Cardiac fibroblast (primary cell): ENCODE results near the gene ADCY10.

Experiments
- DNase-seq, 2 donors: peaks; one replicate each; pipeline versions ENCODE4 v3.0.0 to v3.0.0-alpha.2; 2010; ENCODE audit warnings: low read depth in 2 of 2
- H3K4me3 ChIP-seq, 2 donors: replicated peaks in 1 of 2; 1 replicate in 1 of 2; 2 replicates in 1 of 2; pipeline ENCODE4 v1.5.1; 2011; ENCODE audit warnings: low read depth in 2 of 2, low read length in 2 of 2, mild to moderate bottlenecking in 2 of 2, moderate library complexity in 1 of 2
- CTCF ChIP-seq: IDR thresholded peaks from one replicate; pipeline ENCODE4 v1.5.1; 2011; ENCODE audit warnings: low read depth, mild to moderate bottlenecking, low read length, inconsistent platforms

ADCY10 gene

GRCh38 chr1:167916766-167917511 is 3.0 kb upstream of the ADCY10 start:
- no peak for TF ChIP-seq CTCF
- no peak for DNase-seq
- H3K4me3 ChIP-seq, result no peak overlapping the region

DNA sequence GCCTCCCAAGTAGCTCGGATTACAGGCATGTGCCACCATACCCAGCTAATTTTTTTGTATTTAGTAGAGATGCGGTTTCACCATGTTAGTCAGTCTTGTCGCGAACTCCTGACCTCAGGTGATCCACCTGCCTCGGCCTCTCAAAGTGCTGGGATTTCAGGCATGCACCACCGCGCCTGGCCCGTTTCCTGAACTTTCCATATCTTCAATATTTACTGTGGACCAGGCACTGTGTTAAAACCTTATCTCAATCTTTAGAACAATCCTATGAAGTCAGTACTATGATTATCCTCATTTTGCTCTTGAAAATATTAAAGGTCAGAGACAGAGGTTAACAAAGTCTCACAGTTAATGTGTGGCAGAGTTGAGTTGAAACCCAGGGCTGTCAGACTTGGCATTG is 1.6 kb upstream of the ADCY10 start:
- H3K4me3 ChIP-seq, result no peak overlapping the region
- TF ChIP-seq CTCF, result no peak
- DNase-seq, result no peak

DNA sequence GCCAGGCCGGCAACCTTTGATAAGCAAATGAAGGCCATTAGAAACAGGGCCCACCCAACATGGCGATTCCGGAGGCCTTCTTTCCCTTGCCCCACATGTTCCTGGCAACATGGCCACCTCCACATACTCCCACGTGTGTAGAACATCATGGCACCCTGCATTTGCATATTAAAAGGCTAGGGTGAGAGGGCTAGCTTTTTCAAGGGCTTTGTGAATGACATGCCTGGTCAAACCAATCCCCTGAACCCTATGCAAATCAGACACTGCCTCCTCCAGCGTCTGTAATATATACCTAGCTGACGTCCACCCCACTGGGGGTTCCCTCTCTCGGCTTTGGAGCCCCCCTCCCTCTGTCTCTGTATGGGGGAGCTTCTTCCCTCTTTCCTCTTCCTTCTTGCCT is 1.6 kb downstream of the ADCY10 start:
- DNase-seq, result no peak
- no peak overlapping the region for H3K4me3 ChIP-seq
- no peak for TF ChIP-seq CTCF

DNA sequence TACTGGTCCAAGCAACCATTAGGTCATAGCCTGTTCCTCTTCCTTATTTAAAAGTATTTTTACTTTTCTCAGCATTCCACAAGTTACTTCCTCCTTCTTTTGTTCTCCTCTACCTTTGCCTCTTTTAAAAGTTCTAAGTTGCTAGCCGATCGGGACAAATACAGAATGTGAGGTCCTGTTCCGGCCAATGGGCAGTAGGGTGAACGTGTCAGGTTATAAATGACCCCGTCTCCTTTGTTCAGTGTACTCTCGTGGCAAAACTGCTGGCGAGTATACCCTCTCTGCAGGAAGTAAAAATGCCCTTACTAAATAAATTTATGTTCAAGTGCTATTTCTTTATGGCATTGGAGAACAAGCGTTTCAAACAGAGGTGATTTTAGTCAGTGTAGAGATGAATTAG is 2.5 kb downstream of the ADCY10 start:
- no peak for TF ChIP-seq CTCF
- no peak for DNase-seq
- H3K4me3 ChIP-seq, result no peak overlapping the region

GRCh38 chr1:167910530-167910929 is 3.4 kb downstream of the ADCY10 start:
- no peak overlapping the region for H3K4me3 ChIP-seq
- DNase-seq, result no peak
- no peak for TF ChIP-seq CTCF

DNA sequence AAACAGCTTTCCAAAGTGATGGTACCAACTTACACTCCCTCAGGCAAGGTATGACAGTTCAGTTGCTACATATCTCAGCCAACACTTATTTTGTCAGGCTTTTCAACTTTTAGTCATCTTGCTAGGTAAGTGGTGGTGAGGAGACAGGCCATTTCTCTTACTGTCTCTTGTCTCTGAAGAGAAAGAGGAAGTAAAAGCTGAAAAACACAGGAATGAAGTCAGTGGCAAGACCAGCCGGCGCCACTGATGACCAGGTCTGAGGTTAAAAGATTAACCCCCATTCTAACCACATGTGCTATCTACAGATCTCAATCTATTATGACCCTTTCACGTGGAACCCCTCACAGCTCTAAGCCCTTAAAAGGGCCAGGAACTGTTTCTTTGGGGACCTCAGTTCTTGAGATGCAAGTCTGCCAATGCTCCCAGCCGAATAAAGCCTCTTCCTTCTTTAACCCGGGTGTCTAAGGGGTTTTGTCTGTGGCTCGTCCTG is 4.2 kb downstream of the ADCY10 start:
- DNase-seq, result no peak
- no peak overlapping the region for H3K4me3 ChIP-seq
- no peak for TF ChIP-seq CTCF

- DNase-seq, result peak in 1 of 2 donors; percentile 49
- no peak overlapping the region for H3K4me3 ChIP-seq
- TF ChIP-seq CTCF, result no peak
Observed at GRCh38 chr1:167905671-167906070, 8.3 kb downstream of the ADCY10 start.
